Measurements from ENCODE around the gene ABLIM3.
A peak's percentile ranks its signal among the peaks of the same experiment; 100 is the strongest.

Gene ABLIM3

DNA sequence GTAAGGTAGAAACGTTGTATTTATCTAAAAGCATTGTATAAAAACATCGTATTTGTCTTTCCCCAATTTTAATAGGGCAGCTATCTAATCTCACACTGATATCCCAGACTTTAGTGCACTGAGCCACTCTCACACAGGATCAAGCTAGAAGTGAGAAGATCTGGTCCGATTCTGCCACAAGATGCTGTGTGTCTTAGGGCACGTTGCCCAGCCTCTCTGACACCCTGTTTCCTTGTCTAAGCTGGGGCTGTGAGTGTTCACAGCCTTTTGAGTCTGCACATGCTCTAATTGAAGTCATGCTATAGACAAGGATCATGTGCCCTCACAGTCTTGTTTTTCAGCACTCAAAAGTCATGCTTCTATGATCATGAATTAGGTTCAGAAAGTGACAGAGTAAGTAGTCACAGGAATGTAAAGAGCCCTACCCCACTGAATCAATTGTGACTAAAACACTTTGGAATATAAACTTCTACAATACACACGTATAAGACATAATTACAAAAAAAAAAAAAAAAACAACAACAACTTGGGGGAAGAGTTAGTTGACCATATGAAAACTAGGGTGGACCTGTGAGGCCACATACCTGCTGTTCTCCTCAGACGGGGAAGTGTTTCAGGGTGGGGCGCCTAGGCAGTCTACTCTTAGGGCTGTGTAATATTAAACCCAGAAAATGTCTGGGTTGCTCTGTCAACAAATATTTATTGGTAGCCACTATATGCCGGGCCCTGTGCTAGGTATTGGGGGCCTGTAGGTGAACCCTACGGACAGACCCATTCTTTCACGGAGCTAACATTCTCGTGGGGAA, 893 bp upstream of the ABLIM3 start:
- H3K36me3 ChIP-seq (ENCODE audit: insufficient read depth, low read length), result no peaks in the 10 kb centered on the region
- peaks cover 15% of the 10 kb centered on the region for H3K27me3 ChIP-seq (ENCODE audit: insufficient read depth, low read length)
- no peaks in the 10 kb centered on the region for H3K4me1 ChIP-seq (ENCODE audit: insufficient read depth, low read length)
- no peak overlapping the region for H3K4me3 ChIP-seq (ENCODE audit: low read length)
- no peak overlapping the region for H2AFZ ChIP-seq (ENCODE audit: low read depth, low read length)
- no peaks in the 10 kb centered on the region for H3K9me3 ChIP-seq (ENCODE audit: low read length)

DNA sequence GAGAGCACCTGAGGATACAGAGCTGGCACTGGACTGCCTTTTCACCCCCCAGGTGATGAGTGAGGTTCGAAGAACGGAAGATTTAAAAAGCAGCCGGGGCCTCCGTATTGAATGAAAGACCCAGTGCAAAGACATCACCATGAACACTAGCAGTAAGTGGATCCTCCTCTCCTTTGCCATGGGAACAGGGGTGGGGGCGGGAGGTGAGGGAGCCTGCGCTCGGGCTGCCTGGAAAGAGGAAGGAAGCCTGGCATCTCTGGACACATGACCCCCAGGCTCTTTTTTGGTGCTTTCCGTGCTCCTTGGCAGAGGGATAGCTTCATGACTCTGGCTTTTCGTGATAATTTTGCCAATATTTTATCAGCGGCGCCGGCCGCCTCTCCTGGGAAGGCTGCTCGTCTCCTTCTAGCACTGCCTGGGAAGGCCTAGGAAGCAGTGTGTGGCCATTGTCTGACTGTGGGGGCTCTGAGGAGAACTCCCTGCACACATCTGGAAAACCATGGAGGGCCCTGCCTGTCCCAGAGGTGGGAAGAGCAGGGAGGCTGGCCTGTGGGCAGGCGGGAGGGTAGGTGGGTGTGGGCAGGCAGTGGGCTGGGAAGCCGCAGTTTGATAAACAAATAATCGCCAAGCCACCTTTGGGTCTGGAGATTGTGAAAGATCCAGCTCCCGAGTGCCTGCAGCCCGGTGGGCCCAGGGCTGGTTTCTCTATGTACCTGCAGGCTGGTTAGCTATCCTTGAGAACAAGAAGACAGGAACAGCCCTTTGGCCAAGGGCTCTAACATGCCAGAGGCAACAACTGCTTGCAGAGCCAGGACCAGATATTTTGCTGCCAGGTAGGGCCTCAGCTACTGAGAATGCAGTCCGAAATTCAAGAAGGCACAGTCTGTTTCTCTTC, 911 bp downstream of the ABLIM3 start:
- peak overlapping the region; percentile 74 for H2AFZ ChIP-seq (ENCODE audit: low read depth, low read length)
- no peaks in the 10 kb centered on the region for H3K9me3 ChIP-seq (ENCODE audit: low read length)
- no peaks in the 10 kb centered on the region for H3K4me1 ChIP-seq (ENCODE audit: insufficient read depth, low read length)
- peaks cover 15% of the 10 kb centered on the region for H3K27me3 ChIP-seq (ENCODE audit: insufficient read depth, low read length)
- H3K4me3 ChIP-seq (ENCODE audit: low read length), result peak overlapping the region; percentile 39
- H3K36me3 ChIP-seq (ENCODE audit: insufficient read depth, low read length), result no peaks in the 10 kb centered on the region

DNA sequence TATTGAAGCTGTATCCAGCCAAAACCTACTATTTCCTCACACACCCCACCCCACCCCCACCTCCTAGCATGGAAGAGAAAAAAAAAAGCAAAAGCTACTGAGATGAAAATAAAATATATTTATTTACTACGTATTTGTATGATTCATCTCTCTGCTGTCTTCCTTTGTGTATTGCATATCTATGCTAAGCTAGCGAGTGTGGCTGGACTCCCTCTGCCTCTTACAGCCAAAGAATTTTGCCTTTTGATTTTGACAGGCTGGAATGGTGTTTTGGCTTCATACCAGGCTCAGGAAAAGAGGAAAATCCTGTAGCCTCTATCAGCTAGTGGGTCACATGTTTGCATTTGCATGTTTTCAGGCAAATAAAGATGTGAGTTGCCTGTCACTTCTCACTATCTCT, 2.2 kb downstream of the ABLIM3 start:
- Histone ChIP-seq H2AFZ (ENCODE audit: low read depth, low read length) (no peak overlapping the region), H3K9me3 (ENCODE audit: low read length) (no peaks in the 10 kb centered on the region)

DNA sequence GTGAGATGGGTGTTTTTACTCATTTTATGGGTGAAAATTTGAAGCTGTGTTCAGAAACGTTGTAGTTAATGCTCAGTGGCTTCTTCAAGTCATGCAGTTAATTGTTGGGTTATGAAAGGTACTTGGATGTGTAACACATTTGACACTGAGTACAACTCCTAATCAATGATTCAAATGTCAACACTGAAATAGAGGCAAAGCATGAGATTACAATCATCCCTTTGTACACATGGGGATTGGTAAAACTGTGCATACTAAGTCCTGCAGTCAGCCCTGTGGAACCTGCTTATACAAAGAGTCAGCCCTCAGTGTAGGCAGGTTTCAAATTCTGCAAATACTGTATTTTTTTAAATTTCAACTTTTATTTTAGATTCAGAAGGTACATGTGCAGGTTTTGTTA, 3.3 kb downstream of the ABLIM3 start:
- Histone ChIP-seq H2AFZ (ENCODE audit: low read depth, low read length) (no peak overlapping the region), H3K4me1 (ENCODE audit: insufficient read depth, low read length) (no peaks in the 10 kb centered on the region), H3K9me3 (ENCODE audit: low read length) (no peaks in the 10 kb centered on the region), H3K36me3 (ENCODE audit: insufficient read depth, low read length) (no peaks in the 10 kb centered on the region), H3K27me3 (ENCODE audit: insufficient read depth, low read length) (peaks cover 15% of the 10 kb centered on the region), H3K4me3 (ENCODE audit: low read length) (no peak overlapping the region)

More for the DNA sequence above, 2.2 kb downstream of the ABLIM3 start:
- Histone ChIP-seq H3K4me1 (ENCODE audit: insufficient read depth, low read length) (no peaks in the 10 kb centered on the region), H3K4me3 (ENCODE audit: low read length) (no peak overlapping the region), H3K27me3 (ENCODE audit: insufficient read depth, low read length) (peaks cover 15% of the 10 kb centered on the region), H3K36me3 (ENCODE audit: insufficient read depth, low read length) (no peaks in the 10 kb centered on the region)

DNA sequence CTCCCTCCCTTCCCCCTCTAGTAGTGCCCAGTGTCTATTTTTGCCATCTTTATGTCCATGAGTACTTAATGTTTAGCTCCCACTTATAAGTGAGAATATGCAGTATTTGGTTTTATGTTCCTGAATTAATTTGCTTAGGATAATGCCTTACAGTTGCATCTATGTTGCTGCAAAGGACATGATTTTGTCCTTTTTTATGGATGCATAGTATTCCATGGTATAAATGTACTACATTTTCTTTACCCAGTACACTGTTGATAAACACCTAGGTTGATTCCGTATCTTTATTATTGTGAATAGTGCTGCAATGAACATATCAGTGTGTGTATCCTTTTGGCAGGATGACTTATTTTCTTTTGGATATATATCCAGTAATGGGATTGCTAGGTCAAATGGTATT, 3.8 kb downstream of the ABLIM3 start:
- H3K27me3 ChIP-seq (ENCODE audit: insufficient read depth, low read length), result peaks cover 15% of the 10 kb centered on the region
- H3K36me3 ChIP-seq (ENCODE audit: insufficient read depth, low read length), result no peaks in the 10 kb centered on the region
- H3K4me1 ChIP-seq (ENCODE audit: insufficient read depth, low read length), result no peaks in the 10 kb centered on the region
- H3K9me3 ChIP-seq (ENCODE audit: low read length), result no peaks in the 10 kb centered on the region
- H3K4me3 ChIP-seq (ENCODE audit: low read length), result no peak overlapping the region
- no peak overlapping the region for H2AFZ ChIP-seq (ENCODE audit: low read depth, low read length)

DNA sequence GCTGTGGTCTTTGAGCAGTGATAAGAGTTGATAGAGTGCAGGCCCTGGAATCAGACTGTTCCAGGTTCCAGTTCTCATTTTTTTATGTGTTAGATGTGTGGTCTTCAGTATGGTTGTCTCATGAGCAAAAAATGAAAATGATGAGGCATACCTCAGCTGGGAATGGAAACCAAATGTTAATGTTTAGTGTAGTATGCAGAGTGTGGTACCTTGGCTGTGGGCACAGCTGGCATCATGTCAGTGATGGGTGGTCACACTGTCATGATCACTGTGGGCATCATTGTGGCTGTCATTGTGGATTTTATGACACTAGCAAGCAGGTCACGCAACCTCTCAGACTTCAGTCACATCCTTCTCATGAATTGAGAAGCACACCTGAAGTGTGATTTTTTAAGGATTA, 6.4 kb downstream of the ABLIM3 start:
- Histone ChIP-seq H3K4me1 (ENCODE audit: insufficient read depth, low read length) (no peaks in the 10 kb centered on the region), H3K4me3 (ENCODE audit: low read length) (no peak overlapping the region), H3K27me3 (ENCODE audit: insufficient read depth, low read length) (peaks cover 3% of the 10 kb centered on the region), H2AFZ (ENCODE audit: low read depth, low read length) (no peak overlapping the region), H3K9me3 (ENCODE audit: low read length) (no peaks in the 10 kb centered on the region), H3K36me3 (ENCODE audit: insufficient read depth, low read length) (no peaks in the 10 kb centered on the region)

DNA sequence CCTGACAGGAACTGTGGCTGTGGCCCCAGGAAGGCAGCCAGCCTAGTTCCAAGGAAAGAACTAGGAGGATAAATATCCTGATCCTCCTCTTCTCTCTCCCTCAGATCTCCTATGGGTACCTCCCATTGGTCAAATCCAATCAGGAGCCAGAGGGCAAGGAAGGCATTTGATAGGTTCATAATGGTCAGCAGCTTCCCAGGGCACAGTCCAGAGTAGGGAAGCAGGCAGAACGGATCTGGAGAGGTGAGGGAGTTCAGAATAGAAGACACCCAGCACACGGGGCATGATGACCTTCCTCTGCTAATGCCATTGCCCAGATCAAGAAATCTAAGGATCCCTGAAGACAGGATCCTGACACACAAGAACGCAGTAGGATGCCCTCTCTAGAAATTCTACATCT, 8.6 kb downstream of the ABLIM3 start:
- no peak overlapping the region for H3K4me3 ChIP-seq (ENCODE audit: low read length)
- H3K36me3 ChIP-seq (ENCODE audit: insufficient read depth, low read length), result no peaks in the 10 kb centered on the region
- no peaks in the 10 kb centered on the region for H3K4me1 ChIP-seq (ENCODE audit: insufficient read depth, low read length)

DNA sequence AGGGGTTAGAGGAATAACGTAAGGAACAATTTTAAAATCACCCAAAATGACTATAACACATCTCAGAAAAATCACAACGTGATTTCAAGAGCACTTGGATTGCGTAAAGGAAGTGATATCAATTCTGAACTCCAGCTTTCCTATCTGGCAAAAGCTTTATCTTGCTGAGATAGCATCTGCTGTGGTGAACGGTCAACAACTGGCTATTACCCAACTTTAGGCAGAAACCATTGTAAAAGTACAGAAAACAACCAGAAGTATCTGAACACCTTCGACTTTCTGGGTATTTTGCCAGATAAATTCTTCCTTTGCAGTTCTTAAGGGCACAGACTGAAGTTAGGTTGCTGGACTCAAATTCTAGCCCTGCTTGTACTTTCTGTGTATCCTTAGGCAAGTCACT, 9.2 kb downstream of the ABLIM3 start:
- Histone ChIP-seq H3K4me3 (ENCODE audit: low read length) (no peak overlapping the region), H3K27me3 (ENCODE audit: insufficient read depth, low read length) (no peaks in the 10 kb centered on the region), H3K4me1 (ENCODE audit: insufficient read depth, low read length) (no peaks in the 10 kb centered on the region), H2AFZ (ENCODE audit: low read depth, low read length) (no peak overlapping the region), H3K36me3 (ENCODE audit: insufficient read depth, low read length) (no peaks in the 10 kb centered on the region), H3K9me3 (ENCODE audit: low read length) (no peaks in the 10 kb centered on the region)

More for the DNA sequence above, 8.6 kb downstream of the ABLIM3 start:
- no peaks in the 10 kb centered on the region for H3K27me3 ChIP-seq (ENCODE audit: insufficient read depth, low read length)
- no peaks in the 10 kb centered on the region for H3K9me3 ChIP-seq (ENCODE audit: low read length)
- H2AFZ ChIP-seq (ENCODE audit: low read depth, low read length), result no peak overlapping the region

DNA sequence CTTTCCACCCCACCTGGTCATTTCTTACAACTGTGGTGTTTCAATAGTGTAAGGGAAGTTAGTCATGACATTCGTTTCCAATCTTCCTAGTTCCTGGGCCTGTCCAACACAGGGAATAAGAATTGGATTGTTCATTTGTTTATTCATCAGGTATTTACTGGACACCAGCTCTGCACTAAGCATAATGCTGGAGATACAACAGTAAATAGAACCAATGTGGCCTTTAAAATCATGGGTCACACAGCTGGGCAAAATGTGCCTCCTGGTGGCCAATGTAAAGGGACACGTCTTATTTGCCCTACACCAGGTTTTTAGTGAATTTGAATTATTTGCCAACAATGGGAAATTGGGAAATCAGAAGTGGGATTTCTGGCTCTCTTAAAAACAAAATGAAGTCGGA, 10.4 kb downstream of the ABLIM3 start:
- no peaks in the 10 kb centered on the region for H3K27me3 ChIP-seq (ENCODE audit: insufficient read depth, low read length)
- H3K9me3 ChIP-seq (ENCODE audit: low read length), result no peaks in the 10 kb centered on the region
- H3K36me3 ChIP-seq (ENCODE audit: insufficient read depth, low read length), result no peaks in the 10 kb centered on the region
- no peaks in the 10 kb centered on the region for H3K4me1 ChIP-seq (ENCODE audit: insufficient read depth, low read length)
- no peak overlapping the region for H3K4me3 ChIP-seq (ENCODE audit: low read length)
- H2AFZ ChIP-seq (ENCODE audit: low read depth, low read length), result no peak overlapping the region

DNA sequence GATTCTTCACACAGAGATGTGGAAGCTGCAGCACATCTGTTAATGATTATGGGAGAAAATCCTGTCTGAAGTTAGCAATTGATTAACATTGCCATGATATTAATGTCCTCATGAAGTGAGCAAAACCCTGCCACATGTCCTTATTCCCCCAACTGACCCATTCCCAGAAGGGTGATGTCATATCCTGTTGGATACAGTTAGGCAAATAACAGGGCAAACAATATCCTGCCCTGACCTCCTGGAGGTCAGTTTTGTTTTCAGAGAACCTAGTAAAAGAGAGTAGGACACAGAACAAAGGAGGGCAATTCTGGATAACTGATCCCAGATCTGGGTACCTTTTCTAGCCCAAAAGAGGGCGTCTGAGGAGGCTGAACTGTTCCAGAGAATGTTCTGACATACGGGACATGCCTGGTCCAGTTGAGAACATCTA, 11.0 kb downstream of the ABLIM3 start:
- Histone ChIP-seq H3K4me3 (ENCODE audit: low read length) (no peak overlapping the region), H3K4me1 (ENCODE audit: insufficient read depth, low read length) (no peaks in the 10 kb centered on the region)

DNA sequence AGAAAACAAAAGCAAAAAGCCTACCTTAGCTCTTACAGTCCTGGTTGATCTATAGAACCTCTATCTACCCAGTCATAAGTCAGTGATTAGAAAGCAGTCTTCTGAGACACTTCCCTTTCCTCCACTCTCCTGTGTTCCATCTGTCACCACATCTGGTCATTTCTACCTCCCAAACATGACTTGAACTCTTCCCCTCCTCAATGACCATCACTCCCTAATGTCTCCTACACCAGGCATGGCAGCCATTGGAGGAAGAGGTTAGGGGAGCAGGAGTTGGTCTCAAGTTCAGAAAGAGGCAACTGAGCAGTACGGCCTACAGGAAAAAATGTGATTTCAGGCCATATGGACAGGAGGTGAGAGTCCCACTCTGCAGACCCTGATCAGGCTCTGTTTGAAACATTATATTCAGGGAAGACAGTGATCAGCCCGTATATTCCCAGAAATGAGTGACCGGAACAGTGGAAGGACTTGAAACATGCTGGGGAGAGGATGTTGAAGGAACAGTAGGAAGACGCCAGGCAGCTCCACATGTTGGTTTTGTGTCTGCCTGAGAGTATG, 12.0 kb downstream of the ABLIM3 start:
- Histone ChIP-seq H3K36me3 (ENCODE audit: insufficient read depth, low read length) (no peaks in the 10 kb centered on the region), H3K4me3 (ENCODE audit: low read length) (no peak overlapping the region), H2AFZ (ENCODE audit: low read depth, low read length) (no peak overlapping the region), H3K9me3 (ENCODE audit: low read length) (no peaks in the 10 kb centered on the region), H3K27me3 (ENCODE audit: insufficient read depth, low read length) (no peaks in the 10 kb centered on the region), H3K4me1 (ENCODE audit: insufficient read depth, low read length) (no peaks in the 10 kb centered on the region)

More for the DNA sequence above, 11.0 kb downstream of the ABLIM3 start:
- H2AFZ ChIP-seq (ENCODE audit: low read depth, low read length), result no peak overlapping the region
- no peaks in the 10 kb centered on the region for H3K27me3 ChIP-seq (ENCODE audit: insufficient read depth, low read length)
- no peaks in the 10 kb centered on the region for H3K36me3 ChIP-seq (ENCODE audit: insufficient read depth, low read length)
- H3K9me3 ChIP-seq (ENCODE audit: low read length), result no peaks in the 10 kb centered on the region

DNA sequence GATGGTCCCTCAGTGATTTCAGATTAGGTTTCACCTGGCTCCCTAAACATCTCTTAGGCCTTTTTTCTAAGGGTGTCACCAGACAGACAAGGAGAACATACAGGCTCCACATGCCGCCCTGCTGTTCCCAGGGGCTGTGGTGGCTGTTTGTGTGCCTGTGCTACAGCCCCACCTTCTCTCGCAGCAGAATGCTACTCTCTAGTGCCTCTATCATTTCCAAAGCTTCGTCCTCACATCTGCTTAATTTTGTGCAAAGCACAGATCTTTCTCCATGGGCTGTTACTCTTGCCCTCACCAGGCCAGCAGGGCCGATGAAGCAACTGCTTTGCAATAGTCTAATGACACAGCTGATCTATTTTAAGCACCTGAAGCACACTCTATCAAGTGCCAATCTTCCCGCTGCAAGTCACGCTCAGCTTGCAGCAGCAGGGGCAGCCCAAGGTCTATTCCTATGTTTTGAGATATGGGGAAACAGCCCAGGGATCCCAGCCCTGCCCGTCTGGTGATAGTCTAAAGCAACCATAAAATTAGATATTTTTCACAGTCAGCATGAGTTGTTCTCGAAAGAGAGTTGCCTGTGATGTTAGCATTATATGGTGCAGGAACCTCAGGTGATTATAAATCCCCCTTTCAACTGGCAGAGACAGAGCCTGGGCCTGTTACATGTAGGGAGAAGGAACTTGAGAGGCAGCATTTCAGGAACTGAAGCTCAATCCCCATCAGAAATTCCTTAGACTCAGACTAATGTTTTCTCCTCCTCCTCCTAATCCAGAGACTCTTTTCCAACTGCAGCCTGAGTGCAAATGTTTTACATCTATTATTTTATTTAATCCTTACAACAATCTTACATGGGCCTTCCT, 12.7 kb downstream of the ABLIM3 start:
- no peak overlapping the region for H2AFZ ChIP-seq (ENCODE audit: low read depth, low read length)
- H3K36me3 ChIP-seq (ENCODE audit: insufficient read depth, low read length), result no peaks in the 10 kb centered on the region
- no peaks in the 10 kb centered on the region for H3K27me3 ChIP-seq (ENCODE audit: insufficient read depth, low read length)
- no peaks in the 10 kb centered on the region for H3K4me1 ChIP-seq (ENCODE audit: insufficient read depth, low read length)
- no peaks in the 10 kb centered on the region for H3K9me3 ChIP-seq (ENCODE audit: low read length)
- H3K4me3 ChIP-seq (ENCODE audit: low read length), result no peak overlapping the region
